Activated naive CD8-positive, alpha-beta T cell treated with anti-CD3 and anti-CD28 coated beads, Interleukin-2, amount 10 ng/mL, durations not matched to agents 7 days and 5 days (primary cell): ENCODE measurements around the gene MTPN. TPM values are rescaled to one million over a fixed set of nuclear protein-coding genes. Genes with fewer than 3 reads are reported as not detected.

Source experiments
- ATAC-seq: fragments of 150-1000 bp; cut with Tn5 transposase; one replicate; pipeline ENCODE4 v1.10.0; 2021; ENCODE audit warnings: low read depth, moderate library complexity
- POLR2A ChIA-PET: fragments of 350-600 bp; sonication (Branson Sonifier 250); formaldehyde crosslinking; loops from one replicate; lab custom pipeline; 2021; ENCODE audit warnings: antibody characterized with exemption; lab: Charles Lee
- DNase-seq: peaks from one replicate; pipeline ENCODE4 v3.0.0; 2021
- H3K27ac Mint-ChIP-seq: one replicate; pipeline ENCODE4 v1.8.0; 2022; ENCODE audit warnings: mild to moderate bottlenecking, mixed read lengths
- H3K27me3 Mint-ChIP-seq: one replicate; pipeline ENCODE4 v1.8.0; 2022; ENCODE audit warnings: mild to moderate bottlenecking, moderate library complexity, mixed read lengths
- H3K36me3 Mint-ChIP-seq: one replicate; pipeline ENCODE4 v1.8.0; 2021; ENCODE audit warnings: mild to moderate bottlenecking, mixed read lengths
- H3K4me1 Mint-ChIP-seq: one replicate; pipeline ENCODE4 v1.8.0; 2021; ENCODE audit warnings: mixed read lengths
- H3K4me3 Mint-ChIP-seq: one replicate; pipeline ENCODE4 v1.8.0; 2022; ENCODE audit warnings: mild to moderate bottlenecking, moderate library complexity, mixed read lengths
- H3K9me3 Mint-ChIP-seq: one replicate; pipeline ENCODE4 v1.8.0; 2021; ENCODE audit warnings: mixed read lengths
- total RNA-seq, 2 experiments: library from RNA; stranded (reverse); gene quantifications; one replicate each; pipeline ENCODE4 v1.2.3, GENCODE V29; 2021

The MTPN gene
- total RNA-seq, 2 experiments from 2014 or later, result 120 to 127 TPM

- POLR2A ChIA-PET, result no interaction called here
- Mint-ChIP-seq H3K27me3 (no peaks in the 10 kb centered on the region), H3K4me1 (peaks cover 60% of the 10 kb centered on the region), H3K4me3 (peak overlapping the region; percentile 96), H3K9me3 (no peaks in the 10 kb centered on the region), H3K36me3 (peaks cover 10% of the 10 kb centered on the region), H3K27ac (peak overlapping the region; percentile 94)
- ATAC-seq (no peak), DNase-seq (no peak)
Observed at GRCh38 chr7:135977742-135978066, 545 bp upstream of the MTPN start.

- Mint-ChIP-seq H3K9me3 (no peaks in the 10 kb centered on the region), H3K36me3 (peaks cover 12% of the 10 kb centered on the region), H3K4me1 (peaks cover 60% of the 10 kb centered on the region), H3K4me3 (peak overlapping the region; percentile 96), H3K27me3 (no peaks in the 10 kb centered on the region), H3K27ac (peak overlapping the region; percentile 94)
- no peak for DNase-seq
- POLR2A ChIA-PET, result no interaction called here
- ATAC-seq, result no peak
Observed at GRCh38 chr7:135976312-135977006, 700 bp downstream of the MTPN start.

DNA sequence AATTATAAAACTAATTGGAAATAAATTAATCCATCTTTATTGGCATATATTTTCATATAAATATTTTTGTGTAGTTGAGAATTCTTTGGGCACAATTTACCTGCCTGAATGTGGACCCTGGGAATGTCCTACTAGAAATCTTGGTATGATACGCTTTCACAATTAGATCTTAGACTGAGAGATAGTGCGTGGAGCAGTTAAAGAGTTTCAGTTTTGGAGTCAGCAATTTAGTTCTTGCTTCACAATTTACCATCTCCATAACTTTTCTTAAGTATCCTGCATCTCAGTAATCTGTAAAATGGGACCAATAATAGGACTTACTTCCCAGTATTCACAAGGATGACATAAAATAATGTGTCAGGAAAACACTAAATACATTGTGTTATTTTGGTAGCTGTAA lies 2.0 kb downstream of the MTPN start:
- no peak for DNase-seq
- no peak overlapping the region for H3K27ac Mint-ChIP-seq
- H3K4me3 Mint-ChIP-seq, result peak overlapping the region; percentile 96
- ATAC-seq, result no peak
- H3K4me1 Mint-ChIP-seq, result peaks cover 53% of the 10 kb centered on the region
- no peaks in the 10 kb centered on the region for H3K9me3 Mint-ChIP-seq
- POLR2A ChIA-PET, result interaction anchor here (1.2 kb wide), 1 partner anchor 312 kb away, joined by 7 read pairs; the partner anchor contains the start of gene STMP1
- peaks cover 14% of the 10 kb centered on the region for H3K36me3 Mint-ChIP-seq
- H3K27me3 Mint-ChIP-seq, result no peaks in the 10 kb centered on the region

DNA sequence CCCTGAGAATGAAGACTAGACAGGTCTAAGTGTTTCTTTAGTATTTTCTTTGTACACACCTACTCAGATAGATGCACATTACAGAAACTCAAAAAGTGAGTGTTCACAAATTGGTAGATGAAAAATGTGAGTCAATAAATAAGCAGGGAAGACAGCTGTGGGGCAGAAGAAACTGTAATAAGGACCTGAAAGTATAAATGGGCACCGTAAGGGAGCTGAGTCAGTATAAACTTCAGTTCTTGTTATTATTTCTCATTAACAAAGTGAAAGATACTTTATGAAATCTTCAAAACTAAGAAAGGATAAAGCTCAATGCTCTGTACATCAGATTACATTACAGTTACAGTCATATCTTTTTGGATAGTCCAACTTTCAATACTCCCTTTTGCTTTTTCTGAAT lies 2.5 kb downstream of the MTPN start:
- no peaks in the 10 kb centered on the region for H3K9me3 Mint-ChIP-seq
- POLR2A ChIA-PET, result interaction anchor here (1.2 kb wide), 1 partner anchor 312 kb away, joined by 7 read pairs; the partner anchor contains the start of gene STMP1

DNA sequence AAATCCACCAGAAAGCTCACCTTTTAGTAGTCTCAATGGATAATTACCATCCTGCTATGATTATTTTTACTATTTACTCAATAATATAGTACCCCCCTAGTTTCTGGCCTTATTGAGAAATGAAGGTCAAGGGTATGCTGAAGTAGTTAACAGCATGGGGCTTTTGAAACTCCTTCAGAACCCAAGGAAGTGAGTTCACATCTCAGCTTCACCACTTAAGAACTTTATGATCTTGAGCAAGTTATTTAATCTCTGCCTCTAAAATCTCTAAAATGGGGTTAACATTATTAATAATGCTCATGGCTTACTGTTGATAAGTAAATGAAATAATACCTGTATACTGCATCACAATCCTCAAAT lies 5.8 kb downstream of the MTPN start:
- POLR2A ChIA-PET, result no interaction called here
- H3K36me3 Mint-ChIP-seq, result peaks cover 36% of the 10 kb centered on the region
- no peak overlapping the region for H3K27ac Mint-ChIP-seq

More for the DNA sequence above, 2.5 kb downstream of the MTPN start:
- ATAC-seq (no peak), DNase-seq (no peak)
- Mint-ChIP-seq H3K27ac (no peak overlapping the region), H3K36me3 (peaks cover 17% of the 10 kb centered on the region), H3K4me1 (peaks cover 50% of the 10 kb centered on the region), H3K4me3 (peak overlapping the region; percentile 28), H3K27me3 (no peaks in the 10 kb centered on the region)

DNA sequence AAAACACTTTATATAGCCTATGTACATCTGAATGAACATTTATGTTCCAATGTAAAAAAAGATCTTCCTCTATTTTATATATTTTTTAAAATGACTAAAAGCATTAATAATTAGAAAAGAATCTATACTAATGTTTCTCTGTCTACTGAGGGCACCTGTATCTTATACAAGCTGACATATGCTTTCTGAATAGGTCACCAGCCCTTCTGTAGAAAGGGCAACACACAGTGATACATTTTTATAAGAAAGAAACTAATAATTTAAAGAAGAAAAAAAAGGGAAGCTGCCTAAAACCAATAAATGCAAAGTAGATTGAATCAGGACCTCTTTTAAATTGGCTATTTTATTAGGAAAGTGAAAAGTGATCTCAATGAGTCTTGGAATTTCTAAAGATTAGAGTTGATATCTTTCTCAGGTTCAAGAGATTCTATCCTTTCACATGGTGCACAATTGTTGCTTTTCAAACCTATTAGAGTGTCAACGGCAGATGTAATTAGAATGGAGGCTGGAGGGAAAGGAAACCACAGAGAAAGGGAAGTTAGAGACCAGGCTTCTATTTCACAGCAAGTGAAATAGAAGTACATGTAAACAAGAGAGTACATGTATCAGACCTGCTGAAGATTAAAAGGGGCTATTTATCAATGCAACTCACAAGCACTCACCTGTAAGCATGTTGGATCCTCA lies 6.3 kb downstream of the MTPN start:
- peaks cover 37% of the 10 kb centered on the region for H3K36me3 Mint-ChIP-seq
- POLR2A ChIA-PET, result no interaction called here
- DNase-seq, result no peak
- peak overlapping the region; percentile 6 for H3K27ac Mint-ChIP-seq
- no peaks in the 10 kb centered on the region for H3K27me3 Mint-ChIP-seq
- no peaks in the 10 kb centered on the region for H3K9me3 Mint-ChIP-seq
- H3K4me3 Mint-ChIP-seq, result peak overlapping the region; percentile 2
- no peak for ATAC-seq
- peaks cover 50% of the 10 kb centered on the region for H3K4me1 Mint-ChIP-seq

More for the DNA sequence above, 5.8 kb downstream of the MTPN start:
- Mint-ChIP-seq H3K4me1 (peaks cover 52% of the 10 kb centered on the region), H3K9me3 (no peaks in the 10 kb centered on the region), H3K27me3 (no peaks in the 10 kb centered on the region), H3K4me3 (no peak overlapping the region)
- DNase-seq (no peak), ATAC-seq (no peak)

DNA sequence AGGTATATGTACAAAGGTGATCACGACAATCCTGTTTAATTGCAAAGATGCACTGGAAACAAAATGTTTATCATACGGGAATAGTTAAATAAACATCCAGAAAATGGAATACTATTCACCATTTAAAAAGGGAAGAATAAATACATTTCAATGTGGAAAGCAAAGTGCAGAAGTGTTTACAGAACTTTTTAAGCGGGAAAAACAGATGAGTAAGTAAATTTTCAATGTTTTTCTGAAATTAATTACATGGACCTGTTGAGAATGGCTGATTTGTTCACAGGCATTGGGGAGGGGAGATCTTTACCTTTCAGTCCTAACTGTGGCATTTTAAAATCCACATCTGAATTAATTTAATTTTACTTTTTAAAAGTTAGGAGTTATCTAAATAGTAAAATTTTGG lies 7.1 kb downstream of the MTPN start:
- H3K27me3 Mint-ChIP-seq, result no peaks in the 10 kb centered on the region
- H3K4me3 Mint-ChIP-seq, result no peak overlapping the region
- H3K4me1 Mint-ChIP-seq, result peaks cover 51% of the 10 kb centered on the region
- H3K9me3 Mint-ChIP-seq, result no peaks in the 10 kb centered on the region
- POLR2A ChIA-PET, result no interaction called here
- DNase-seq (no peak), ATAC-seq (no peak)
- H3K27ac Mint-ChIP-seq, result no peak overlapping the region
- peaks cover 37% of the 10 kb centered on the region for H3K36me3 Mint-ChIP-seq

- Mint-ChIP-seq H3K27me3 (no peaks in the 10 kb centered on the region), H3K4me1 (peaks cover 37% of the 10 kb centered on the region), H3K36me3 (peaks cover 34% of the 10 kb centered on the region), H3K9me3 (no peaks in the 10 kb centered on the region), H3K4me3 (peak overlapping the region; percentile 15), H3K27ac (no peak overlapping the region)
- ATAC-seq (peak; percentile 50), DNase-seq (no peak)
- POLR2A ChIA-PET, result interaction anchor here (0.5 kb wide), 1 partner anchor 394 kb away, joined by 4 read pairs; no protein-coding TSS in a partner anchor
Observed at GRCh38 chr7:135966341-135967043, 10.7 kb downstream of the MTPN start.

- POLR2A ChIA-PET, result no interaction called here
- no peak for ATAC-seq
Observed at GRCh38 chr7:135965602-135966001, 11.6 kb downstream of the MTPN start.

GRCh38 chr7:135964791-135965190 lies 12.4 kb downstream of the MTPN start:
- peaks cover 37% of the 10 kb centered on the region for H3K36me3 Mint-ChIP-seq
- peaks cover 32% of the 10 kb centered on the region for H3K4me1 Mint-ChIP-seq
- H3K27ac Mint-ChIP-seq, result no peak overlapping the region
- no peaks in the 10 kb centered on the region for H3K9me3 Mint-ChIP-seq
- POLR2A ChIA-PET, result no interaction called here
- DNase-seq (no peak), ATAC-seq (no peak)
- H3K4me3 Mint-ChIP-seq, result no peak overlapping the region
- no peaks in the 10 kb centered on the region for H3K27me3 Mint-ChIP-seq

More at GRCh38 chr7:135965602-135966001, 11.6 kb downstream of the MTPN start:
- Mint-ChIP-seq H3K4me1 (peaks cover 34% of the 10 kb centered on the region), H3K27me3 (no peaks in the 10 kb centered on the region), H3K36me3 (peaks cover 34% of the 10 kb centered on the region), H3K27ac (no peak overlapping the region), H3K4me3 (no peak overlapping the region), H3K9me3 (no peaks in the 10 kb centered on the region)
- DNase-seq, result no peak

- Mint-ChIP-seq H3K27ac (no peak overlapping the region), H3K4me1 (peaks cover 31% of the 10 kb centered on the region), H3K9me3 (no peaks in the 10 kb centered on the region), H3K4me3 (no peak overlapping the region), H3K36me3 (peaks cover 35% of the 10 kb centered on the region), H3K27me3 (no peaks in the 10 kb centered on the region)
- no peak for ATAC-seq
- DNase-seq, result no peak
- POLR2A ChIA-PET, result no interaction called here
Observed at GRCh38 chr7:135964274-135964673, 12.9 kb downstream of the MTPN start.

DNA sequence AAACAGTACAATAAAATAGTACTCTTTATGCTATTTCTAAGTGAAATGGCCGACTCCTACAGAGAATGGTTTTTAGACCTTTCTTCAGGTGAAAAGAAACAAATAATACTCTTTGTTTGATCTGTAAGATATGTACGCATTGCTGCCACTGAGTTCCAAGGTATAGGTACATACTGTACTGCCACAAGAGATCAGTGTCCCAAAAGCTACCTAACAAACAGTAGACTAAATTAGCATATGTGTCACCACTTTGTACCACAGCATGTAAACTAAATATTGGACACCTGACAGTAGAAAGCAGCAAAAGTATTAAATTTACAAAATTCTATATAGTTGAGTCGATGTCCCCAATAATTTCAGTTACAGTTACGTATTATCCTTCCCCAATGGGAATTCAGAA lies 14.4 kb downstream of the MTPN start:
- Mint-ChIP-seq H3K36me3 (peaks cover 29% of the 10 kb centered on the region), H3K27ac (no peak overlapping the region), H3K4me3 (no peak overlapping the region), H3K9me3 (no peaks in the 10 kb centered on the region), H3K4me1 (peaks cover 30% of the 10 kb centered on the region), H3K27me3 (no peaks in the 10 kb centered on the region)
- POLR2A ChIA-PET, result no interaction called here
- ATAC-seq (no peak), DNase-seq (no peak)

DNA sequence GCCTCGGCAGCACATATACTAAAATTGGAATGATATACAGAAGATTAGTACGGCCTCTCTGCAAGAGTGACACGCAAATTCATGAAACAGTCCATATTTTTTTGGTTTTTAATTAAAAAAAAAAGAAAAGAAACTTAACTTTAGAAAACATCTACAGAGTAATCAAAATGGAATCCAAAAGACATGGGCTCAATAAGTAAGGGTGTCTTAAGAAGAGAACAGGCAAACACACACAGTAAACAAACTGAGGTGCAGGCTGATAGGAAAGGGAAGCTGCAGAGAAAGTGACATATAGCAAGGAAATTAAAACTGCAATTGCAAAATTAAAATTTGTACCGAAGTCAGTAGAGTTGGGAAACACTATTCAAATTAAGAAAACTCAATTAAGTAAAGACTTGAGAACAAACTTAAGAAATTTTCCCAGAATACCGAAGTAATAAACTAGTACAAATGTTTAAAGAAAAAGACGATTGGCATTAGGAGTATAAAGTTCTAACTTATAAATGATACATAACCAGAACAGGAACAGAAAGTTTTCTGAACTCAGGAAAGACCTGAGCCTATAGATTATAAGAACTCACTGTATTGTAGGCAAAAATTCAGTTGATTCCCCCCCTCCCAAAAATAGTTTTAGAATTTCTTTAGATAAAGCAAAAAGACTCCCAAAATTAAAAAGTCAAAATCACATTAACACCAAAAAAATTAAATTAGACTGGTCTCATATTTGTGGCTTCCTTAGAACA lies 16.3 kb downstream of the MTPN start:
- Mint-ChIP-seq H3K27ac (no peak overlapping the region), H3K36me3 (peaks cover 34% of the 10 kb centered on the region), H3K27me3 (no peaks in the 10 kb centered on the region), H3K4me1 (peaks cover 16% of the 10 kb centered on the region), H3K4me3 (no peak overlapping the region), H3K9me3 (no peaks in the 10 kb centered on the region)
- POLR2A ChIA-PET, result no interaction called here
- ATAC-seq, result no peak
- DNase-seq, result no peak
